Breast epithelium (tissue), 4 donors: ENCODE data around the gene BTLA. TPM values are rescaled to one million over a fixed set of nuclear protein-coding genes. Genes with fewer than 3 reads are reported as not detected.
"Not testable (repeated sequence)": the region's sequence is repeated elsewhere in the genome, so short reads cannot be mapped to it uniquely, and the experiment has no call there.

Source experiments
- DNase-seq, 2 donors: peaks; one replicate each; pipeline ENCODE4 v3.0.0-alpha.2; 2019; ENCODE audit warnings: low spot score in 2 of 2
- H3K27ac ChIP-seq, 2 donors: fragments of 200-600 bp; sonication (generic) in 1 of 2; one replicate each; pipeline ENCODE4 v1.5.1; 2016 to 2019; ENCODE audit warnings: mild to moderate bottlenecking in 1 of 2
- H3K27me3 ChIP-seq, 2 donors: fragments of 200-600 bp; sonication (generic) in 1 of 2; one replicate each; pipeline versions ENCODE4 v1.5.1 to v1.6.0; 2017 to 2019; ENCODE audit warnings: control low read depth in 1 of 2, mild to moderate bottlenecking in 1 of 2
- H3K36me3 ChIP-seq: fragments of 200-600 bp; one replicate; pipeline ENCODE4 v1.5.1; 2019
- H3K4me1 ChIP-seq, 2 donors: fragments of 200-600 bp; sonication (generic); one replicate each; pipeline ENCODE4 v1.5.1; 2016 to 2019; ENCODE audit warnings: control low read depth in 1 of 2
- H3K4me3 ChIP-seq, 3 donors: fragments of 200-600 bp; sonication (generic); 1 replicate in 2 of 3; 2 replicates in 1 of 3; pipeline ENCODE4 v1.5.1; 2016 to 2019; ENCODE audit warnings: mild to moderate bottlenecking in 3 of 3, moderate library complexity in 2 of 3
- H3K9me3 ChIP-seq, 2 donors: fragments of 200-600 bp; sonication (generic) in 1 of 2; one replicate each; pipeline ENCODE4 v1.5.1; 2016 to 2019; ENCODE audit warnings: control low read depth in 1 of 2
- POLR2A ChIP-seq: fragments of 450-650 bp; IDR thresholded peaks from one replicate; pipeline ENCODE4 v1.6.1; 2016; ENCODE audit warnings: antibody characterized with exemption, mild to moderate bottlenecking, moderate library complexity
- POLR2AphosphoS5 ChIP-seq, 3 donors: sonication (generic); formaldehyde crosslinking; IDR thresholded peaks; one replicate each; pipeline ENCODE4 v1.6.1; 2017; ENCODE audit warnings: antibody characterized with exemption in 3 of 3
- intact Hi-C: fragments of 100-400 bp; cut with DNase I; formaldehyde crosslinking; loops from one replicate; pipeline ENCODE4 v1.15.1; 2023; ENCODE audit warnings: low total_unique reads
- total RNA-seq, 3 donors: library from RNA; depleted of rRNA; stranded (reverse); fragments of >200 nt; gene quantifications; one replicate each; pipeline ENCODE4 v1.1.0, GENCODE V29; 2016
- TF ChIP-seq, protein P1 (sequence below), 3 donors: fragments of 450-650 bp; IDR thresholded peaks; one replicate each; pipeline ENCODE4 v1.5.1; 2016 to 2017; ENCODE audit warnings: antibody characterized with exemption in 3 of 3, mild to moderate bottlenecking in 3 of 3, moderate library complexity in 3 of 3

BTLA gene
- total RNA-seq, 3 donors from 2014 or later: 0.80 to 1.5 (median 0.98) TPM

DNA sequence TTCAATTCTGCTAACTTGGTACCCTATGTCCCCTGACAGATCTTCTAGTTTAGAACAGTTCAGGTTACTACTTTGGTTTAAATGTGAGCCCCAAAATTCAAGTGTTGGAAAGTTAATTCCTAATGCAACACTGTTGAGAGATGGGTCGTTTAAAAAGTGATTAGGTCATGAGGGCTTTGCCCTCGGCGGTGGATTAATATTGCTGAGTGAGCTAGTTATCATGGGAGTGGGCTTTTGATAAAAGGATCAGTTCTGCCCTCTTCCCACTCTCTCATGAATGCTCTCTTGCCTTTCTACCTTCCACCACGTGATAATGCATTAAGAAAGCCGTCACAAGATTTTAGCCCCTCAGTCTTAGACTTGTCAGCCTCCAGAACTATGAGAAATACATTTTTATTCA, 72.1 kb downstream of the BTLA start:
- H3K9me3 ChIP-seq: no peaks in the 10 kb centered on the region
- H3K36me3 ChIP-seq: no peaks in the 10 kb centered on the region
- intact Hi-C loops: no loop called here
- no peaks in the 10 kb centered on the region for H3K4me1 ChIP-seq
- H3K4me3 ChIP-seq: no peak overlapping the region
- no peak overlapping the region for H3K27ac ChIP-seq
- DNase-seq: no peak
- H3K27me3 ChIP-seq: no peaks in the 10 kb centered on the region
- TF ChIP-seq POLR2AphosphoS5 (IDR thresholded peaks at IDR 0.05) (no peak), POLR2A (no peak)
- TF ChIP-seq, protein P1, sequence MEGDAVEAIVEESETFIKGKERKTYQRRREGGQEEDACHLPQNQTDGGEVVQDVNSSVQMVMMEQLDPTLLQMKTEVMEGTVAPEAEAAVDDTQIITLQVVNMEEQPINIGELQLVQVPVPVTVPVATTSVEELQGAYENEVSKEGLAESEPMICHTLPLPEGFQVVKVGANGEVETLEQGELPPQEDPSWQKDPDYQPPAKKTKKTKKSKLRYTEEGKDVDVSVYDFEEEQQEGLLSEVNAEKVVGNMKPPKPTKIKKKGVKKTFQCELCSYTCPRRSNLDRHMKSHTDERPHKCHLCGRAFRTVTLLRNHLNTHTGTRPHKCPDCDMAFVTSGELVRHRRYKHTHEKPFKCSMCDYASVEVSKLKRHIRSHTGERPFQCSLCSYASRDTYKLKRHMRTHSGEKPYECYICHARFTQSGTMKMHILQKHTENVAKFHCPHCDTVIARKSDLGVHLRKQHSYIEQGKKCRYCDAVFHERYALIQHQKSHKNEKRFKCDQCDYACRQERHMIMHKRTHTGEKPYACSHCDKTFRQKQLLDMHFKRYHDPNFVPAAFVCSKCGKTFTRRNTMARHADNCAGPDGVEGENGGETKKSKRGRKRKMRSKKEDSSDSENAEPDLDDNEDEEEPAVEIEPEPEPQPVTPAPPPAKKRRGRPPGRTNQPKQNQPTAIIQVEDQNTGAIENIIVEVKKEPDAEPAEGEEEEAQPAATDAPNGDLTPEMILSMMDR (IDR thresholded peaks at IDR 0.05): no peak

DNA sequence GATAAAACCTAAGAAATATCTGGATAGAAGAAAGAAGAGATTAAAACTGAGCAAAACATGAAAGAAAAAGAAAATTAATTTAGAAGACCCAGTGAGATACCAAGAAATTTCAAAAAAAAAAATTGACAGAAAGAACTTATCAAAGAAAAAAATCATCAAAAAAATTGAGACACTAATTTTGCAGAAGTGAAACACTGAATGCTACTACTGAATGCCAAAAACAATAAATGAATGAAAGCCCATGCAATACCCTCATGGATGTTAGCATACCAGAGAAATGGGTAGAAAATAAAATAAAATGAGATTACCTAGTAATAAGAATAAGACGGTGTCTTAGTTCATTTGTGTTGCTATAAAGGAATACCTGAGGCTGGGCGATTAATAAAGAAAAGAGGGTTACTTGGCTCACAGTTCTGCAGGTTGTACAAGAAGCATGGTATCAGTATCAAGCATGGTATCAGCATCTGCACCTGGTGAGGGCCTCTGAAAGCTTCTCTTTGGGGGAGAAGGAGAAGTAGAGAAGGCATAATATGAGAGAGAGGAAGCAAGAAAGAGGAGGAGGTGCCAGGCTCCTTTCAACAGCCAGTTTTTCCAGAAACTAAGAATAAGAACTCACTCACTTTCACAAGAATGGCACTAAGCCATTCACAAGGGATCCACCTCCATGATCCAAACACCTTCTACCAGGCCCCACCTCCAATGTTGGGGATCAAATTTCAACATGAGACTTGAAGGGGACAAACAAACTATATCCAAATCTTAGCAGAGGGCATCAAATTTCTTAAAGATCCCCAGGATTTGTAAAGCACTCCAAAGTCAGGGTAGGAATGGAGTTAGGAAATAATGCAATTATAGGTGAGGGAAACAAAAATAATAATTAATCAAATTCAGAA, 73.2 kb downstream of the BTLA start:
- TF ChIP-seq POLR2A (no peak), POLR2AphosphoS5 (IDR thresholded peaks at IDR 0.05) (no peak)
- TF ChIP-seq, protein P1 (IDR thresholded peaks at IDR 0.05): no peak
- intact Hi-C loops: no loop called here
- Histone ChIP-seq H3K27me3 (no peaks in the 10 kb centered on the region), H3K4me1 (no peaks in the 10 kb centered on the region), H3K4me3 (no peak overlapping the region), H3K9me3 (no peaks in the 10 kb centered on the region), H3K27ac (no peak overlapping the region), H3K36me3 (no peaks in the 10 kb centered on the region)
- no peak for DNase-seq

DNA sequence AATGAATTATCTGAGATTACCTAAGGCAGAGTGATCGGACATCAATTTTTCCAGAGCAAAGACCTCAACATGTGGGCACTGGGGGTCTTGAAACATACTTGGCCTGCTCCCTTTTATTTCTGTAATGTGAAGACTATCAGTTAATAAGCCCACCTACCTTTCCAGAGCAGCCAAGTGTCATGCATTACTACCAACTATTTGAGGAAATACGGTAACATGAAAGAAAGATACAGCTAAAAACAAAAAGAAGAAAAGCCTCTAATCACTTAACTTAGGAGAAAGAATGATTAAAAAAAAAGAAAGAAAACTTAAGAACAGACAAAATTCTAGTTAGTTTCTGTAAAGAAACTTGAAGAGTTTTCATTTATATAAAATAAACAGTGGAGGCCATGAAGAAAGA, 73.9 kb downstream of the BTLA start:
- Histone ChIP-seq H3K27ac (no peak overlapping the region), H3K4me1 (no peaks in the 10 kb centered on the region), H3K9me3 (no peaks in the 10 kb centered on the region), H3K4me3 (no peak overlapping the region), H3K27me3 (no peaks in the 10 kb centered on the region), H3K36me3 (no peaks in the 10 kb centered on the region)
- intact Hi-C loops: no loop called here
- no peak for DNase-seq
- TF ChIP-seq, protein P1 (IDR thresholded peaks at IDR 0.05): no peak
- TF ChIP-seq POLR2A: no peak
- no peak for TF ChIP-seq POLR2AphosphoS5 (IDR thresholded peaks at IDR 0.05)

DNA sequence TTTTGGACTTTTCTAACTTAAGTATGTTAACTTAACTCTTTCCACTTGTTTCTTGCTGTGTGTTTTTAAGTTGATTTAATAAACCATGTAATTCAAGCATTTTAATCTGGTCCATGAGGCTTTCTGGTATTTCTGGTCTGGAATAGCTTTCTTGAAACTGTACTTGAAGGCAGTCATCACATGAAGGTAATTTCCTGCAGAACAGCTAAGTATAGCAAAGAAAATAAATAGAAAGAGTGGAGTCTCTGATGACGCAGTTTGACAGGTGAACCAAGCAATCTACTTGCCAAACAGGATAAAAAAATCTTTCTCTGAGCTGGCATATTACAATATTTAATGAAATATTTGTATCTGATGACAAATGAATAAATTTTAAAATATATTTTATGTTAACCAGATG, 74.9 kb downstream of the BTLA start:
- TF ChIP-seq POLR2A (no peak), POLR2AphosphoS5 (IDR thresholded peaks at IDR 0.05) (no peak)
- TF ChIP-seq, protein P1 (IDR thresholded peaks at IDR 0.05): no peak
- H3K4me1 ChIP-seq: no peaks in the 10 kb centered on the region
- no peaks in the 10 kb centered on the region for H3K36me3 ChIP-seq
- no peaks in the 10 kb centered on the region for H3K9me3 ChIP-seq
- H3K4me3 ChIP-seq: no peak overlapping the region
- H3K27ac ChIP-seq: no peak overlapping the region
- no peaks in the 10 kb centered on the region for H3K27me3 ChIP-seq
- intact Hi-C loops: no loop called here
- DNase-seq: no peak

DNA sequence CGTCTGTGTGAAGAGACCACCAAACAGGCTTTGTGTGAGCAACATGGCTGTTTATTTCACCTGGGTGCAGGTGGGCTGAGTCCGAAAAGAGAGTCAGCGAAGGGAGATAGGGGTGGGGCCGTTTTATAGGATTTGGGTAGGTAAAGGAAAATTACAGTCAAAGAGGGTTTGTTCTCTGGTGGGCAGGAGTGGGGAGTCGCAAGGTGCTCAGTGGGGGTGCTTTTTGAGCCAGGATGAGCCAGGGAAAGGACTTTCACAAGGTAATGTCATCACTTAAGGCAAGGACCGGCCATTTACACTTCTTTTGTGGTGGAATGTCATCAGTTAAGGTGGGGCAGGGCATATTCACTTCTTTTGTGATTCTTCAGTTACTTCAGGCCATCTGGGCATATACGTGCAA, 76.4 kb downstream of the BTLA start:
- H3K27ac ChIP-seq, H3K4me3 ChIP-seq, H3K9me3 ChIP-seq, intact Hi-C loops, H3K4me1 ChIP-seq, H3K27me3 ChIP-seq, DNase-seq, H3K36me3 ChIP-seq: not testable (repeated sequence)

DNA sequence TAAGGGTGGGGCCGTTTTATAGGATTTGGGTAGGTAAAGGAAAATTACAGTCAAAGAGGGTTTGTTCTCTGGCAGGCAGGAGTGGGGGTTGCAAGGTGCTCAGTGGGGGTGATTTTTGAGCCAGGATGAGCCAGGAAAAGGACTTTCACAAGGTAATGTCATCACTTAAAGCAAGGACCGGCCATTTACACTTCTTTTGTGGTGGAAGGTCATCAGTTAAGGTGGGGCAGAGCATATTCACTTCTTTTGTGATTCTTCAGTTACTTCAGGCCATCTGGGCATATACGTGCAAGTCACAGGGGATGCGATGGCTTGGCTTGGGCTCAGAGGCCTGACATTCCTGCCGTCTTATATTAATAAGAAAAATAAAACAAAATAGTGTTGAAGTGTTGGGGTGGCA, 80.7 kb downstream of the BTLA start:
- not testable (repeated sequence) for H3K4me3 ChIP-seq, H3K27me3 ChIP-seq, DNase-seq

More for the DNA sequence above, 80.7 kb downstream of the BTLA start:
- H3K9me3 ChIP-seq, H3K36me3 ChIP-seq, H3K4me1 ChIP-seq, intact Hi-C loops, H3K27ac ChIP-seq: not testable (repeated sequence)
